Keratinocyte (primary cell): ENCODE data around the gene BSPRY. TPM values are rescaled to one million over a fixed set of nuclear protein-coding genes. Genes with fewer than 3 reads are reported as not detected.

Experiments used
- DNase-seq: peaks from one replicate; pipeline ENCODE4 v3.0.0-alpha.2; 2011; ENCODE audit warnings: low read depth, missing footprints, low spot score
- FAIRE-seq: peaks from 2 replicates; lab custom pipeline; 2011; peaks lifted over from hg19 to GRCh38; lab: Jason Lieb, UNC
- H2AFZ ChIP-seq: 2 replicates; pipeline ENCODE4 v1.6.0; 2012; ENCODE audit warnings: low read length, control low read depth, inconsistent platforms; ENCODE audit not compliant: control insufficient read depth
- H3K27ac ChIP-seq: 2 replicates; pipeline ENCODE4 v1.5.1; 2011; ENCODE audit warnings: low read length; ENCODE audit not compliant: control insufficient read depth, insufficient read depth
- H3K27me3 ChIP-seq: 3 replicates; pipeline ENCODE4 v1.6.0; 2011; ENCODE audit warnings: low read length; ENCODE audit not compliant: control insufficient read depth, insufficient read depth; ENCODE audit errors: extremely low read depth
- H3K36me3 ChIP-seq, 2 experiments: 2 replicates in 1 of 2; 3 replicates in 1 of 2; pipeline ENCODE4 v1.5.1; 2011; ENCODE audit warnings: low read length in 2 of 2, mild to moderate bottlenecking in 1 of 2; ENCODE audit not compliant: control insufficient read depth in 2 of 2, insufficient read depth in 2 of 2; ENCODE audit errors: extremely low read depth in 1 of 2
- H3K4me1 ChIP-seq: 3 replicates; pipeline ENCODE4 v1.5.1; 2011; ENCODE audit warnings: low read length; ENCODE audit not compliant: control insufficient read depth, insufficient read depth; ENCODE audit errors: extremely low read depth
- H3K4me2 ChIP-seq: 3 replicates; pipeline ENCODE4 v1.6.0; 2011; ENCODE audit warnings: low read depth, low read length; ENCODE audit not compliant: control insufficient read depth, insufficient read depth; ENCODE audit errors: extremely low read depth
- H3K4me3 ChIP-seq, 3 experiments: fragments of 200-600 bp in 1 of 3; sonication (generic) in 1 of 3; 2 replicates in 2 of 3; 3 replicates in 1 of 3; pipeline ENCODE4 v1.5.1; 2011 to 2016; ENCODE audit warnings: low read length in 3 of 3, mild to moderate bottlenecking in 3 of 3, control low read depth in 2 of 3, inconsistent platforms in 1 of 3, low read depth in 1 of 3, mixed read lengths in 1 of 3, mixed run types in 1 of 3, moderate library complexity in 1 of 3; ENCODE audit not compliant: control insufficient read depth in 2 of 3, insufficient read depth in 2 of 3; ENCODE audit errors: extremely low read depth in 1 of 3
- H3K79me2 ChIP-seq: 2 replicates; pipeline ENCODE4 v1.6.0; 2012; ENCODE audit warnings: low read length; ENCODE audit not compliant: control insufficient read depth, insufficient read depth
- H3K9ac ChIP-seq: 3 replicates; pipeline ENCODE4 v1.6.0; 2011; ENCODE audit warnings: low read length; ENCODE audit not compliant: control insufficient read depth, insufficient read depth; ENCODE audit errors: extremely low read depth
- H3K9me1 ChIP-seq: 3 replicates; pipeline ENCODE4 v1.6.0; 2011; ENCODE audit warnings: low read length; ENCODE audit not compliant: control insufficient read depth, insufficient read depth; ENCODE audit errors: extremely low read depth
- H3K9me3 ChIP-seq: 2 replicates; pipeline ENCODE4 v1.5.1; 2012; ENCODE audit warnings: low read depth, low read length; ENCODE audit not compliant: control insufficient read depth
- H4K20me1 ChIP-seq: 3 replicates; pipeline ENCODE4 v1.6.0; 2011; ENCODE audit warnings: low read length; ENCODE audit not compliant: control insufficient read depth, insufficient read depth; ENCODE audit errors: extremely low read depth
- EZH2 ChIP-seq: IDR thresholded peaks from one replicate; pipeline ENCODE4 v1.6.1; 2012; ENCODE audit warnings: inconsistent platforms, mild to moderate bottlenecking, low read length, moderate library complexity
- dilution Hi-C: fragments of 300-500 bp; cut with MboI; formaldehyde crosslinking; loops from one replicate; pipeline ENCODE4 v1.7.0; 2020; ENCODE audit warnings: low sequenced_read_pairs; ENCODE audit not compliant: extremely low pct_ligation_motif_present
- polyA plus RNA-seq, 5 experiments: library from polyadenylated mRNA; depleted of rRNA in 3 of 5; stranded (reverse) in 3 of 5; stranded (forward) in 1 of 5; unstranded in 1 of 5; fragments of >200 nt; gene quantifications; 1 replicate in 1 of 5; 2 replicates in 3 of 5; 3 replicates in 1 of 5; pipeline versions ENCODE4 v1.2.1 to v1.2.3, GENCODE V29; 2011 to 2012; ENCODE audit warnings: missing spikeins in 2 of 5, low read depth in 1 of 5, low replicate concordance in 1 of 5
- TF ChIP-seq, protein P1 (sequence below), 3 experiments: IDR thresholded peaks in 1 of 3; conservative IDR thresholded peaks in 1 of 3; optimal IDR thresholded peaks in 1 of 3; 2 replicates in 2 of 3; 3 replicates in 1 of 3; pipeline versions ENCODE3 to v1.5.1; 2011; ENCODE audit warnings: low read length in 3 of 3, mild to moderate bottlenecking in 3 of 3, moderate library complexity in 2 of 3, control low read depth in 1 of 3, inconsistent platforms in 1 of 3; ENCODE audit not compliant: insufficient read depth in 2 of 3; ENCODE audit errors: extremely low read depth in 1 of 3

The BSPRY gene
- polyA plus RNA-seq, 1 donor (not counting 4 experiments of a cell fraction or from before 2014, with no cell fraction given): 0.41 TPM

DNA sequence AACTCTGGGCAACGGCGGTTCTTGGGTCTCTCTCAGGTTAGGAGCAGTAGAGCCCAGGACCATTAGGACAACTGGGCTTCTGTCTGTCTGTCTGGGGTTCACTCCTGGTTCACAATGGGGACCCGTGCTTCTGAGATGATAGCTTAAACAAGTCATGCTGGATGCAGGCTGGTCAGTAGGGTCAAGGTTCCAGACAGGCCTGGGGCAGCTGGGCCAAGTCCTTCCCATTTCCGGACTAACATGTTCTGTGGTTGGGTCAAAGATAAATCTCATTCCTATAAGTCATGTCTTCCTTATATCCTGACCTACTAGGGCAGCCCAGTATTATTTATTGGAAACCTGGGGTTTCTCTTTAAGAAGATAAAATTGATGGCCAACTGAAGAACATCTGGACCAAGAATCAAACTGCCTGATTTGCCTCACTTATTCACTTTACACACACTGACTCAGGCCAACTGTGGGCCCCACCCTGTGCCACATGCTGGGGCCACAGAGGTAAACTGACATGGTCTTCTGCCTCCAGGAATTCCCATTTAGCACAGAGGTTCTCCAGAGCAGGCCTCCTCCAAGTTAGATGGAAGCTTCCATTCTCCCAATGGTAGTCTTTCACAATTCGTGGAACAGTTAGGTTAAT lies 19.1 kb downstream of the BSPRY start:
- no peak overlapping the region for H3K9ac ChIP-seq
- H3K4me1 ChIP-seq: no peaks in the 10 kb centered on the region
- H3K9me3 ChIP-seq: no peaks in the 10 kb centered on the region
- no peak overlapping the region for H3K4me2 ChIP-seq
- H3K4me3 ChIP-seq: no peak overlapping the region
- H3K27me3 ChIP-seq: no peaks in the 10 kb centered on the region
- no peaks in the 10 kb centered on the region for H3K9me1 ChIP-seq
- DNase-seq (no peak), FAIRE-seq (no peak)
- H4K20me1 ChIP-seq: no peaks in the 10 kb centered on the region
- peaks cover 3 to 4% of the 10 kb centered on the region in 2 experiments for H3K36me3 ChIP-seq
- no peak for TF ChIP-seq EZH2
- TF ChIP-seq, protein P1, sequence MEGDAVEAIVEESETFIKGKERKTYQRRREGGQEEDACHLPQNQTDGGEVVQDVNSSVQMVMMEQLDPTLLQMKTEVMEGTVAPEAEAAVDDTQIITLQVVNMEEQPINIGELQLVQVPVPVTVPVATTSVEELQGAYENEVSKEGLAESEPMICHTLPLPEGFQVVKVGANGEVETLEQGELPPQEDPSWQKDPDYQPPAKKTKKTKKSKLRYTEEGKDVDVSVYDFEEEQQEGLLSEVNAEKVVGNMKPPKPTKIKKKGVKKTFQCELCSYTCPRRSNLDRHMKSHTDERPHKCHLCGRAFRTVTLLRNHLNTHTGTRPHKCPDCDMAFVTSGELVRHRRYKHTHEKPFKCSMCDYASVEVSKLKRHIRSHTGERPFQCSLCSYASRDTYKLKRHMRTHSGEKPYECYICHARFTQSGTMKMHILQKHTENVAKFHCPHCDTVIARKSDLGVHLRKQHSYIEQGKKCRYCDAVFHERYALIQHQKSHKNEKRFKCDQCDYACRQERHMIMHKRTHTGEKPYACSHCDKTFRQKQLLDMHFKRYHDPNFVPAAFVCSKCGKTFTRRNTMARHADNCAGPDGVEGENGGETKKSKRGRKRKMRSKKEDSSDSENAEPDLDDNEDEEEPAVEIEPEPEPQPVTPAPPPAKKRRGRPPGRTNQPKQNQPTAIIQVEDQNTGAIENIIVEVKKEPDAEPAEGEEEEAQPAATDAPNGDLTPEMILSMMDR (optimal IDR thresholded peaks at IDR 0.05 in 1 of 3, IDR thresholded peaks at IDR 0.05 in 1 of 3, conservative IDR thresholded peaks at IDR 0.05 in 1 of 3; ENCODE audit: extremely low read depth in 1 of 3, insufficient read depth in 2 of 3, low read length in 3 of 3): no peak
- no peaks in the 10 kb centered on the region for H3K79me2 ChIP-seq
- H3K27ac ChIP-seq: no peak overlapping the region
- H2AFZ ChIP-seq: no peak overlapping the region
- dilution Hi-C loops: no loop called here

GRCh38 chr9:113368982-113369854 lies 19.9 kb downstream of the BSPRY start:
- Histone ChIP-seq H3K36me3 (peaks cover 10 to 11% of the 10 kb centered on the region in 2 experiments), H4K20me1 (no peaks in the 10 kb centered on the region), H3K4me1 (no peaks in the 10 kb centered on the region), H3K4me2 (no peak overlapping the region), H3K9me3 (no peaks in the 10 kb centered on the region), H3K27ac (no peak overlapping the region), H3K9ac (no peak overlapping the region), H3K9me1 (no peaks in the 10 kb centered on the region), H3K79me2 (no peaks in the 10 kb centered on the region), H3K27me3 (no peaks in the 10 kb centered on the region), H2AFZ (no peak overlapping the region), H3K4me3 (no peak overlapping the region)
- dilution Hi-C loops: no loop called here
- TF ChIP-seq, protein P1 (optimal IDR thresholded peaks at IDR 0.05 in 1 of 3, IDR thresholded peaks at IDR 0.05 in 1 of 3, conservative IDR thresholded peaks at IDR 0.05 in 1 of 3; ENCODE audit: extremely low read depth in 1 of 3, insufficient read depth in 2 of 3, low read length in 3 of 3): no peak
- TF ChIP-seq EZH2: no peak
- FAIRE-seq (no peak), DNase-seq (no peak)
